ENCODE data around the gene ZFAND5.

The ZFAND5 gene

DNA sequence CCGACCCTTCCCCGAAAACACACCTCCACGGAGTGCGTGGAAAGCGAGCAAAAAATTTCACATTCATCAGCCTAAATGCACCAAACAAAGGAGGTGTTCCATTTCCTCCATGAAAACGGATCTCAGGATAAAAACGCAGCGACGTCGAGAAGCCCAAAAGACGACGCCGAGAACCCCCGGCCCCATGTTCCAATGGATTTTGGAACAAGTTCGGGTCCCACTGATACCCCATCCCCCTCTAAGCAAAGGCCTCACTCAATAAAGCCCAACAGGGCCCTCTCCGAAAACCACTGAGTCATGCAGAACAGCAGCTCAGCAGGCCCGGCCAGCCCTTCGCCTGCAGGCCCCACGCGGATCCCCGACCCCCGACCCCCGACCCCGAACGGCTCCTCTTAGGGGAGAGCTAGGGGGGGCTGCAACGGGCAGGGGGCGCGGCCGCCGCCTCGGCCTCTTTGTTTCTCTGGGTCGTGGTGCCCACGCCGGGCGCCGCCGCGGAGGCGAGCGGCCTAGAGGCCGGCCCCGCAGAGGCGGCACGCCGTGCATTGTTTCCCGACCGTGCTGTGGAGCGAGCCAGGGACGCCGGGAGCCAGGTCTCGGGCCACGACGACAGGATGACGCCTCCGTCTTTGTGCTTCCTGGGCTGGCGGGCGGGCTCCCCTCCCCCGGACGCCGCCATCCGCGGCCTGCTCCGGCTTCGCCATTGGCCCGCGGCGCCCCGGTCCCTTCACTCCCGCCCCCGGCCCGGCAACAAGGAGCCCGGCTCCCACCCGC, 915 bp downstream of the ZFAND5 start:
- peak overlapping the region; percentile 82 for H3K4me3 ChIP-seq (ENCODE audit: low read length)
- TF ChIP-seq, protein P1, sequence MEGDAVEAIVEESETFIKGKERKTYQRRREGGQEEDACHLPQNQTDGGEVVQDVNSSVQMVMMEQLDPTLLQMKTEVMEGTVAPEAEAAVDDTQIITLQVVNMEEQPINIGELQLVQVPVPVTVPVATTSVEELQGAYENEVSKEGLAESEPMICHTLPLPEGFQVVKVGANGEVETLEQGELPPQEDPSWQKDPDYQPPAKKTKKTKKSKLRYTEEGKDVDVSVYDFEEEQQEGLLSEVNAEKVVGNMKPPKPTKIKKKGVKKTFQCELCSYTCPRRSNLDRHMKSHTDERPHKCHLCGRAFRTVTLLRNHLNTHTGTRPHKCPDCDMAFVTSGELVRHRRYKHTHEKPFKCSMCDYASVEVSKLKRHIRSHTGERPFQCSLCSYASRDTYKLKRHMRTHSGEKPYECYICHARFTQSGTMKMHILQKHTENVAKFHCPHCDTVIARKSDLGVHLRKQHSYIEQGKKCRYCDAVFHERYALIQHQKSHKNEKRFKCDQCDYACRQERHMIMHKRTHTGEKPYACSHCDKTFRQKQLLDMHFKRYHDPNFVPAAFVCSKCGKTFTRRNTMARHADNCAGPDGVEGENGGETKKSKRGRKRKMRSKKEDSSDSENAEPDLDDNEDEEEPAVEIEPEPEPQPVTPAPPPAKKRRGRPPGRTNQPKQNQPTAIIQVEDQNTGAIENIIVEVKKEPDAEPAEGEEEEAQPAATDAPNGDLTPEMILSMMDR (conservative IDR thresholded peaks at IDR 0.05; ENCODE audit: low read depth, low read length), result no peak
- no peak for DNase-seq (ENCODE audit: low read depth)

DNA sequence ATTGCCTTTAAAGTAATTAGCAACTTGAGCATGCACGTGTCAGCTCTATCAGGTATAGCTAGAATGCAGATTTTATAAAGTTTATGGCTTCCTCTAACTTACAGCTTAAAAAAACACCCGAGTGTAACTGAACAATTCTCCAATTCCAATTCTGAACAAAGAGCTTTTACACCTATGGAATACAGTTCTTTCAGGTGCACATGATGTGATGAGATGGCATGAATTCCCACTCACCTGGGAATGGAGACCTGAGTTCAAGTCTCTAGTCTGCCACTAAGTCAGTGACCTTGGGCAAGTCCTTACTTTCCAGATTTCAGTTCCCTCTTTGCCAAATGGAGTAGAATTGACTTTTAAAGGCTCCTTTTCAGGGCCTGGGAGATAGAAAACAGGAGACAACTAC, 1.8 kb downstream of the ZFAND5 start:
- H3K4me3 ChIP-seq (ENCODE audit: low read length), result peak overlapping the region; percentile 82
- TF ChIP-seq, protein P1 (conservative IDR thresholded peaks at IDR 0.05; ENCODE audit: low read depth, low read length), result no peak
- DNase-seq (ENCODE audit: low read depth), result no peak

DNA sequence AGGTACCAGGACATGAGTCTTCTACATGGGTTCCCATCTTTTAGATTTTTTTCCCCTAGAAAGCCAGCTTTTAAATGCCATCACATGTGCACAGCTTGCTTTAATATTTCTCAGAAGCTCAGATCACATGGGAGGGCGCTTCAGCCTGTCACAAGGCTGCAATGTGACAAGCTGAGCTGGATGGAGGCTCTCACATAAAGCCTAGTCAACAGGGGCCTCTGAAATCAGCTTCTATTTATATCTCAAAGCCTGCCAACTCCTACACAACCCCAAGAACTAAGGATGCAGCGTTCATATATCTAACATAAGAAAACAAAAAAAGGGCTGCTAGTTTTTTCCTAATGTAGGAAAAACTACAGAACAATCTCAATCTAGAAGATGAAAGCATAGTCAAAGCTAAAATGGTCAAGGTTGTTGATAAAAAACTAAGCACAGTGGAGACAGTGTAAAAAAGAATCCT, 2.3 kb downstream of the ZFAND5 start:
- H3K4me3 ChIP-seq (ENCODE audit: low read length), result peak overlapping the region; percentile 82
- peak; percentile 91 for DNase-seq (ENCODE audit: low read depth)
- TF ChIP-seq, protein P1 (conservative IDR thresholded peaks at IDR 0.05; ENCODE audit: low read depth, low read length), result no peak

DNA sequence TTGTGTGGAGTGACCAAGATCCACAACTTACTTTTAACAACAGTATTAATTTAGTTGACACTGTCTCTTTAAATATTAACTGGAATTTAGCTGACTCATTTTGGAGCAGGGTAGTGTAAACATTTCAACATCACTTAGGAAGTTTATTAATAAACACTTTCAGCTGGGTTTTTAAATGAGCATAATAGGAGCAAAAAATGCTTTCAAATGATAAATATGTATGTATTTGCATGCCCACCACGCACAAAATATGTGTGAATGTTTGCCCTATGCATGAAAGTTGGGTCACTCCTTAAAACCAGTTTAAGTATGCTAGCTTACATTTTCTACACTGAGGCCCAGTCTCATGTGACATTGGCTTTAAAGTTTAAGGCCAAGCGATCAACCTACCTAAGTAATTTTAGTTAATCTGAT, 2.9 kb downstream of the ZFAND5 start:
- H3K4me3 ChIP-seq (ENCODE audit: low read length), result peak overlapping the region; percentile 82
- DNase-seq (ENCODE audit: low read depth), result no peak
- TF ChIP-seq, protein P1 (conservative IDR thresholded peaks at IDR 0.05; ENCODE audit: low read depth, low read length), result no peak

DNA sequence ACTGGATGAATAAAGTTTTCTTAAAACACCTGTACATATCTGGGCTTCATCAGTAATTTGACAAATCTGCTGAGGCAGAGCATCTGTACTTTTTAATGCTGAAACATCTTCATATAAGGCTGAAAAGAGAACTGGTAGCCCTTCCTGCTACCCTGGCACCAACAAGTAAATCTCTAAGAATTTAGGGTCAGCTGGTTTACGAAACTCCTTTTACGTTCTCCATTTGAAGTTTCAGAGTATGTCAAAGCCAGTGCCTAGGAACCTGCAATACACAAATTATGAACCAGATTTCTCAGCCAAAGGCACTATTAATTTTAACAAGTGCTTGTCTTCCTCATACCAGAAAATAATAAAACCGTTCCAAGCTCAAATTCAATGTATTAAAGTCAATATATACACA, 3.8 kb downstream of the ZFAND5 start:
- H3K4me3 ChIP-seq (ENCODE audit: low read length), result peak overlapping the region; percentile 82
- TF ChIP-seq, protein P1 (conservative IDR thresholded peaks at IDR 0.05; ENCODE audit: low read depth, low read length), result no peak
- no peak for DNase-seq (ENCODE audit: low read depth)

DNA sequence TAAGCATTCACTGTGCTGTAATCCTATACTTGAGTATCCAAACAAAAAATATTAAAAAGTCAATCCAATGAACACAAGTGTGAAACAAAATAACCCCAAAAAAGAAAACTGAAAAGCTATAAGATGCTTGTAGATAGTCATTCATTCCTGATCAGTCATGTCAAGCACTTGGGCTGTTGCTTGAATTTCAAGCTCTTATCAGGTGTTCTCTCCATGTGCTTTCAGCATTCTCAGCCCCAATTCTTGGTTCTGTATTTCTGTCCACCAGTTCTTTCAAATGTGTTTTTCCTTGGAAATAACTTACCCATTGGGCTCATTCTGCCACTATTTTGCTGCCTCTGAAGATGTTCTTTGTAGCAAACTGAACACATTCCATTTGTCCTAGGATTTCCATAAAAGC, 4.7 kb downstream of the ZFAND5 start:
- TF ChIP-seq, protein P1 (conservative IDR thresholded peaks at IDR 0.05; ENCODE audit: low read depth, low read length), result no peak
- no peak overlapping the region for H3K4me3 ChIP-seq (ENCODE audit: low read length)
- no peak for DNase-seq (ENCODE audit: low read depth)

DNA sequence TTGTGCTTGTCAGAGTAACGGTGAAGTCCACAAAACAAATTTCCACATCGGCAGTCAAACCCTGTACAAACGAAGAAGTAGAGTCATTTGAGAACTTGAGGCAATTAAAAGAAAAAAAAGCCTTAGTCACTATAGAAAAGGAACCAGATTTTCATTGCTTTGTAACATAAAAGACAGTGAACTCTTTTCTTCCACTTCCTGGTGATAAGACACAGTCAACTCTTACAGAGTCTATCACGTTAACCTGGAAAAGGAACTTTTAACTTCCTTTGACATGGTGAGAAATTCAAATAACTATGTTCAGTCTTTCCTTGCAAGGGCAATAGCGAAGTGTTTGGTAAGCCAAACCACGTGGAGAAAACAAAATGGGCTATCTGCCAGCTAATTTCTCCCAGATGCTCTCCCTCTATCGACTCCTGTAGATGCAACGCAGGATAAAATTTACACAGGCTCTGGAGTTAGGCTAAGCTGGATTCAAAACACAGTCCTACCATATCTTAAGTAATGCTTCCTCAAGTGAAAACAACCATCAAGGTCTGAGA, 8.9 kb downstream of the ZFAND5 start:
- TF ChIP-seq, protein P1 (conservative IDR thresholded peaks at IDR 0.05; ENCODE audit: low read depth, low read length), result no peak
- no peak overlapping the region for H3K4me3 ChIP-seq (ENCODE audit: low read length)
- DNase-seq (ENCODE audit: low read depth), result peak; percentile 58
